NCI-H128 (cell line): ENCODE data around the gene DUSP15.
"Not testable (repeated sequence)": the region's sequence is repeated elsewhere in the genome, so short reads cannot be mapped to it uniquely, and the experiment has no call there.

Experiments
- DNase-seq: peaks from one replicate; lab custom pipeline; 2025; ENCODE audit not compliant: unreplicated experiment; lab: John Stamatoyannopoulos, UW

DUSP15 gene

GRCh38 chr20:31824125-31824485, 46.2 kb downstream of the DUSP15 start:
- no peak for DNase-seq

- DNase-seq = no peak
Measured at GRCh38 chr20:31823360-31824124, 46.8 kb downstream of the DUSP15 start.

GRCh38 chr20:31822421-31823330, 47.7 kb downstream of the DUSP15 start:
- peak; percentile 52 for DNase-seq

- no peak for DNase-seq
Measured at GRCh38 chr20:31821427-31821826, 48.9 kb downstream of the DUSP15 start.

- DNase-seq = no peak
Measured at GRCh38 chr20:31820228-31820627, 50.1 kb downstream of the DUSP15 start.

GRCh38 chr20:31819083-31819784, 51.1 kb downstream of the DUSP15 start, which contains the start of gene MYLK2:
TSS of gene MYLK2 (plus strand) at chr20:31819356. CDS start at chr20:31819581, 225 bp downstream.
- no peak for DNase-seq

- no peak for DNase-seq
Measured at GRCh38 chr20:31818376-31818908, 51.9 kb downstream of the DUSP15 start.

- no peak for DNase-seq
Measured at GRCh38 chr20:31817461-31817860, 52.9 kb downstream of the DUSP15 start.

- no peak for DNase-seq
Measured at GRCh38 chr20:31816221-31816620, 54.1 kb downstream of the DUSP15 start.

GRCh38 chr20:31815408-31816188, 54.7 kb downstream of the DUSP15 start:
- DNase-seq = no peak

GRCh38 chr20:31814142-31814541, 56.2 kb downstream of the DUSP15 start:
- DNase-seq = not testable (repeated sequence)

- no peak for DNase-seq
Measured at GRCh38 chr20:31813611-31814010, 56.7 kb downstream of the DUSP15 start.

- no peak for DNase-seq
Measured at GRCh38 chr20:31811796-31812728, 58.3 kb downstream of the DUSP15 start.

GRCh38 chr20:31811198-31811597, 59.1 kb downstream of the DUSP15 start:
- DNase-seq = no peak
